ENCODE data around the gene PDE8A.

DNA sequence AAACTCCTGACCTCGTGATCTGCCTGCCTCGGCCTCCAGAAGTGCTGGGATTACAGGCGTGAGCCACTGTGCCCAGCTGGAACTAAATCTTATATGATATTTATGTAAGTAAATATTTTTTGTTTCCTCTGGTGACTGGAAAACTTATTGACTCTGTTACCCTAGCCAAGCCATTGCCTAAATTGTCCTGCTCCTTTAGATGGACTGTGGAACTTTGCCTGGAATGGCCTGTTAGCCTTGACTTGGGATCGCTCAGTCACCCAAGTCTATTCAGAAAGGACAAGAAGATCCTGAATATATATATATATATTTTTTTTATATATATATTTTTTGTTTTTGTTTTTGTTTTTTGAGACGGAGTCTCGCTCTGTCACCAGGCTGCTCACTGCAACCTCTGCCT, 113.9 kb downstream of the PDE8A start:
- no peak for TF ChIP-seq MZF1 (tag by site-specific recombination; IDR thresholded peaks at IDR 0.05; ENCODE audit: borderline replicate concordance)
- TF ChIP-seq ZNF341 (tag by site-specific recombination; IDR thresholded peaks at IDR 0.05; ENCODE audit: low read depth), result no peak
- TF ChIP-seq, protein P1, sequence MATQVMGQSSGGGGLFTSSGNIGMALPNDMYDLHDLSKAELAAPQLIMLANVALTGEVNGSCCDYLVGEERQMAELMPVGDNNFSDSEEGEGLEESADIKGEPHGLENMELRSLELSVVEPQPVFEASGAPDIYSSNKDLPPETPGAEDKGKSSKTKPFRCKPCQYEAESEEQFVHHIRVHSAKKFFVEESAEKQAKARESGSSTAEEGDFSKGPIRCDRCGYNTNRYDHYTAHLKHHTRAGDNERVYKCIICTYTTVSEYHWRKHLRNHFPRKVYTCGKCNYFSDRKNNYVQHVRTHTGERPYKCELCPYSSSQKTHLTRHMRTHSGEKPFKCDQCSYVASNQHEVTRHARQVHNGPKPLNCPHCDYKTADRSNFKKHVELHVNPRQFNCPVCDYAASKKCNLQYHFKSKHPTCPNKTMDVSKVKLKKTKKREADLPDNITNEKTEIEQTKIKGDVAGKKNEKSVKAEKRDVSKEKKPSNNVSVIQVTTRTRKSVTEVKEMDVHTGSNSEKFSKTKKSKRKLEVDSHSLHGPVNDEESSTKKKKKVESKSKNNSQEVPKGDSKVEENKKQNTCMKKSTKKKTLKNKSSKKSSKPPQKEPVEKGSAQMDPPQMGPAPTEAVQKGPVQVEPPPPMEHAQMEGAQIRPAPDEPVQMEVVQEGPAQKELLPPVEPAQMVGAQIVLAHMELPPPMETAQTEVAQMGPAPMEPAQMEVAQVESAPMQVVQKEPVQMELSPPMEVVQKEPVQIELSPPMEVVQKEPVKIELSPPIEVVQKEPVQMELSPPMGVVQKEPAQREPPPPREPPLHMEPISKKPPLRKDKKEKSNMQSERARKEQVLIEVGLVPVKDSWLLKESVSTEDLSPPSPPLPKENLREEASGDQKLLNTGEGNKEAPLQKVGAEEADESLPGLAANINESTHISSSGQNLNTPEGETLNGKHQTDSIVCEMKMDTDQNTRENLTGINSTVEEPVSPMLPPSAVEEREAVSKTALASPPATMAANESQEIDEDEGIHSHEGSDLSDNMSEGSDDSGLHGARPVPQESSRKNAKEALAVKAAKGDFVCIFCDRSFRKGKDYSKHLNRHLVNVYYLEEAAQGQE (tag by site-specific recombination; IDR thresholded peaks at IDR 0.05), result no peak
- no peak for TF ChIP-seq TCF7L2 (IDR thresholded peaks at IDR 0.05; ENCODE audit: borderline replicate concordance, low read depth, low read length)
- TF ChIP-seq, protein P2, sequence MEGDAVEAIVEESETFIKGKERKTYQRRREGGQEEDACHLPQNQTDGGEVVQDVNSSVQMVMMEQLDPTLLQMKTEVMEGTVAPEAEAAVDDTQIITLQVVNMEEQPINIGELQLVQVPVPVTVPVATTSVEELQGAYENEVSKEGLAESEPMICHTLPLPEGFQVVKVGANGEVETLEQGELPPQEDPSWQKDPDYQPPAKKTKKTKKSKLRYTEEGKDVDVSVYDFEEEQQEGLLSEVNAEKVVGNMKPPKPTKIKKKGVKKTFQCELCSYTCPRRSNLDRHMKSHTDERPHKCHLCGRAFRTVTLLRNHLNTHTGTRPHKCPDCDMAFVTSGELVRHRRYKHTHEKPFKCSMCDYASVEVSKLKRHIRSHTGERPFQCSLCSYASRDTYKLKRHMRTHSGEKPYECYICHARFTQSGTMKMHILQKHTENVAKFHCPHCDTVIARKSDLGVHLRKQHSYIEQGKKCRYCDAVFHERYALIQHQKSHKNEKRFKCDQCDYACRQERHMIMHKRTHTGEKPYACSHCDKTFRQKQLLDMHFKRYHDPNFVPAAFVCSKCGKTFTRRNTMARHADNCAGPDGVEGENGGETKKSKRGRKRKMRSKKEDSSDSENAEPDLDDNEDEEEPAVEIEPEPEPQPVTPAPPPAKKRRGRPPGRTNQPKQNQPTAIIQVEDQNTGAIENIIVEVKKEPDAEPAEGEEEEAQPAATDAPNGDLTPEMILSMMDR (tag by site-specific recombination; IDR thresholded peaks at IDR 0.05), result no peak
- TF ChIP-seq KLF16 (tag by site-specific recombination; IDR thresholded peaks at IDR 0.05), result no peak
- TF ChIP-seq ZNF274 (IDR thresholded peaks at IDR 0.05; ENCODE audit: low read length), result no peak
- TF ChIP-seq ZNF274 (tag by site-specific recombination; IDR thresholded peaks at IDR 0.05; ENCODE audit: borderline replicate concordance), result no peak
- TF ChIP-seq ZNF416 (tag by site-specific recombination; IDR thresholded peaks at IDR 0.05), result no peak
- no peak for TF ChIP-seq ZBTB8A (tag by site-specific recombination; IDR thresholded peaks at IDR 0.05)
- no peak for TF ChIP-seq PRDM1 (tag by site-specific recombination; IDR thresholded peaks at IDR 0.05)
- no peak for TF ChIP-seq ZNF174 (tag by site-specific recombination; IDR thresholded peaks at IDR 0.05)
- TF ChIP-seq, protein P3, sequence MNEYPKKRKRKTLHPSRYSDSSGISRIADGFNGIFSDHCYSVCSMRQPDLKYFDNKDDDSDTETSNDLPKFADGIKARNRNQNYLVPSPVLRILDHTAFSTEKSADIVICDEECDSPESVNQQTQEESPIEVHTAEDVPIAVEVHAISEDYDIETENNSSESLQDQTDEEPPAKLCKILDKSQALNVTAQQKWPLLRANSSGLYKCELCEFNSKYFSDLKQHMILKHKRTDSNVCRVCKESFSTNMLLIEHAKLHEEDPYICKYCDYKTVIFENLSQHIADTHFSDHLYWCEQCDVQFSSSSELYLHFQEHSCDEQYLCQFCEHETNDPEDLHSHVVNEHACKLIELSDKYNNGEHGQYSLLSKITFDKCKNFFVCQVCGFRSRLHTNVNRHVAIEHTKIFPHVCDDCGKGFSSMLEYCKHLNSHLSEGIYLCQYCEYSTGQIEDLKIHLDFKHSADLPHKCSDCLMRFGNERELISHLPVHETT (tag by site-specific recombination; IDR thresholded peaks at IDR 0.05), result no peak
- TF ChIP-seq TRIM28 (IDR thresholded peaks at IDR 0.05; ENCODE audit: borderline replicate concordance, low read length), result no peak
- TF ChIP-seq, protein P4, sequence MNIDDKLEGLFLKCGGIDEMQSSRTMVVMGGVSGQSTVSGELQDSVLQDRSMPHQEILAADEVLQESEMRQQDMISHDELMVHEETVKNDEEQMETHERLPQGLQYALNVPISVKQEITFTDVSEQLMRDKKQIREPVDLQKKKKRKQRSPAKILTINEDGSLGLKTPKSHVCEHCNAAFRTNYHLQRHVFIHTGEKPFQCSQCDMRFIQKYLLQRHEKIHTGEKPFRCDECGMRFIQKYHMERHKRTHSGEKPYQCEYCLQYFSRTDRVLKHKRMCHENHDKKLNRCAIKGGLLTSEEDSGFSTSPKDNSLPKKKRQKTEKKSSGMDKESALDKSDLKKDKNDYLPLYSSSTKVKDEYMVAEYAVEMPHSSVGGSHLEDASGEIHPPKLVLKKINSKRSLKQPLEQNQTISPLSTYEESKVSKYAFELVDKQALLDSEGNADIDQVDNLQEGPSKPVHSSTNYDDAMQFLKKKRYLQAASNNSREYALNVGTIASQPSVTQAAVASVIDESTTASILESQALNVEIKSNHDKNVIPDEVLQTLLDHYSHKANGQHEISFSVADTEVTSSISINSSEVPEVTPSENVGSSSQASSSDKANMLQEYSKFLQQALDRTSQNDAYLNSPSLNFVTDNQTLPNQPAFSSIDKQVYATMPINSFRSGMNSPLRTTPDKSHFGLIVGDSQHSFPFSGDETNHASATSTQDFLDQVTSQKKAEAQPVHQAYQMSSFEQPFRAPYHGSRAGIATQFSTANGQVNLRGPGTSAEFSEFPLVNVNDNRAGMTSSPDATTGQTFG (tag by site-specific recombination; IDR thresholded peaks at IDR 0.05; ENCODE audit: borderline replicate concordance), result no peak
